ENCODE measurements around the gene ZRANB3. TPM values are rescaled to one million over a fixed set of nuclear protein-coding genes. Genes with fewer than 3 reads are reported as not detected.
A peak's percentile ranks its signal among the peaks of the same experiment; 100 is the strongest.

Gene ZRANB3
- total RNA-seq, 1 experiment from 2014 or later: 10.4 TPM

DNA sequence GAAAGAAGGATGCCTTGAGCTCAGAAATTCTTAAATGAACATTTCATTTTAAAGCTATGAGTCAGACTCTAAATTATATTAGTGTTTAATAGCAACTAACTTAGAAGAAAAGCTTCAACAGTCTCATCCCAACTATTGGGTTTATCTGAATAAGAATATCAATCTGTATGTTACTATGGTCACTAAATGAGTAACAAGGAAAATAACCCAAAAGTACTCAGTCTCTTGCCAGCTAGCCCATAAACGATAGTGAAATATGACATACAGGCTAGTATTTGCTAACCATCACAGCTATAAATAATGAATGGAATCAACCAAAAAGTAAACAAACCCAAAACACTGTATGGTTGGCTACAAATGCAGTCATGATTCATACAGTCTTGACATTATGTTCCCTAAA, 304.1 kb downstream of the ZRANB3 start:
- Histone ChIP-seq H3K4me3 (ENCODE audit: insufficient read depth, low read depth, low read length) (no peak overlapping the region), H3K27me3 (ENCODE audit: control insufficient read depth, insufficient read depth, low read length) (no peaks in the 10 kb centered on the region), H3K36me3 (replicated peaks; ENCODE audit: control insufficient read depth, insufficient read depth, low read length) (no peaks in the 10 kb centered on the region)
- DNase-seq: no peak

DNA sequence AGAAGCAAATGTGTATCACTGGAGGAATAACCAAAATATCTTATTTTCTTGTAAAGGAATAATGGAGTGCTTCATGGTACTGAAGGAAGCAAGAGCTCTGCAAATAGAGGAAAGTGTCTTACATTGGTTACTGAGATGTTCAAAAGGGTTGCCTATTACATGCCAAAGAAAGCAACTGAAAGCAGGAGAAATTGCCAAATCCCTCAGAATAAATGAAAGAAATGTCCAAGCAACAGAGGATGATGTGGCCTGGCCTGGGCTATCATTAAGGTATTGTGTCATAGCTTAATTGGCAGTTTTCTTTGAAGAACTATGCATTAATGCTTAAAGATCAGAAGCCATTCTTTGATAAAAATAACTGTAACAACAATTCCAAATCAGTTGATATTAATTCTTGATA, 305.2 kb downstream of the ZRANB3 start:
- Histone ChIP-seq H3K27me3 (ENCODE audit: control insufficient read depth, insufficient read depth, low read length) (no peaks in the 10 kb centered on the region), H3K36me3 (replicated peaks; ENCODE audit: control insufficient read depth, insufficient read depth, low read length) (no peaks in the 10 kb centered on the region), H3K4me3 (ENCODE audit: insufficient read depth, low read depth, low read length) (no peak overlapping the region)
- DNase-seq: no peak

DNA sequence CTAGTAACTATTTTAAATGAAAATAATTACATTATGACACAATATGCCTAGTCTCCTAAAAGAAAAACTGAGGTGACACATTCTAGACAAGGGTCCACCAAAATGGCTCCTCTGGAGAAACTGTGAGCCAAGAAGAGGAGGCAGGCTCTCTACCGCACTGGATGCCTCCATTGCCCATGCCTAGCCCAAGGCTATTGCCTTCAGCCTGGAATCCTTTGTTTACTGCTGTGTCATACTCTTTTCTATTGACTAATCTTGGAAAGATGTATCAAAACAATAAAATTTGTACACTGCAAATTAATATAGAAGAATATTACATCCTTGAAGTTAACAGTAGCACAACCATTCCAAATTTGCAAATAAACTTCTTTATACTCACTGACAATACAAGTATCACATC, 311.8 kb downstream of the ZRANB3 start:
- no peaks in the 10 kb centered on the region for H3K36me3 ChIP-seq (replicated peaks; ENCODE audit: control insufficient read depth, insufficient read depth, low read length)
- no peak overlapping the region for H3K4me3 ChIP-seq (ENCODE audit: insufficient read depth, low read depth, low read length)
- no peak for DNase-seq
- no peaks in the 10 kb centered on the region for H3K27me3 ChIP-seq (ENCODE audit: control insufficient read depth, insufficient read depth, low read length)

GRCh38 chr2:135218426-135218825, 312.6 kb downstream of the ZRANB3 start:
- Histone ChIP-seq H3K27me3 (ENCODE audit: control insufficient read depth, insufficient read depth, low read length) (no peaks in the 10 kb centered on the region), H3K4me3 (ENCODE audit: insufficient read depth, low read depth, low read length) (no peak overlapping the region), H3K36me3 (replicated peaks; ENCODE audit: control insufficient read depth, insufficient read depth, low read length) (no peaks in the 10 kb centered on the region)
- no peak for DNase-seq

- Histone ChIP-seq H3K27me3 (ENCODE audit: control insufficient read depth, insufficient read depth, low read length) (no peaks in the 10 kb centered on the region), H3K4me3 (ENCODE audit: insufficient read depth, low read depth, low read length) (no peak overlapping the region), H3K36me3 (replicated peaks; ENCODE audit: control insufficient read depth, insufficient read depth, low read length) (no peaks in the 10 kb centered on the region)
- DNase-seq: peak; percentile 17
Observed at GRCh38 chr2:135212757-135213156, 318.3 kb downstream of the ZRANB3 start.

- Histone ChIP-seq H3K27me3 (ENCODE audit: control insufficient read depth, insufficient read depth, low read length) (no peaks in the 10 kb centered on the region), H3K36me3 (replicated peaks; ENCODE audit: control insufficient read depth, insufficient read depth, low read length) (no peaks in the 10 kb centered on the region), H3K4me3 (ENCODE audit: insufficient read depth, low read depth, low read length) (no peak overlapping the region)
- no peak for DNase-seq
Observed at GRCh38 chr2:135208016-135208415, 323.0 kb downstream of the ZRANB3 start.

DNA sequence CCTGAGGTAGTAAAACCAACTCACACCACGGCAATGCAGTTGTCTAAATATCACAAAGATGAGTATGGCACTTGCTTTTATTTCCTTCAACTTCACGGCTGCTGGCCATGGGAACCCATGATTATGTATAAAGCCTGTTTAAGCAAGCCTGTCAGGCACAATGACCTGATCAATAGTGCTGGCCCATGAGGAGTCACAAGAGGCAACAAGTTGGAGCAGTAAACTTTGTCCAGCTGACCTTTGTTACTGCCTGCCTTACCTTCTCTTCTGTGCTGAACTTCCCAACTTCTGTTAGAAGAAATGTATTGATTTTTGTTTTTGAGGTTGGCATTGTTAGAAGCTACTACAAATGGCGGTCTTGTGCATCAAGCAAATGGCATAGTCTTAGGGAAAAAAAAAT, 327.1 kb downstream of the ZRANB3 start:
- DNase-seq: no peak
- Histone ChIP-seq H3K4me3 (ENCODE audit: insufficient read depth, low read depth, low read length) (no peak overlapping the region), H3K27me3 (ENCODE audit: control insufficient read depth, insufficient read depth, low read length) (no peaks in the 10 kb centered on the region), H3K36me3 (replicated peaks; ENCODE audit: control insufficient read depth, insufficient read depth, low read length) (no peaks in the 10 kb centered on the region)

DNA sequence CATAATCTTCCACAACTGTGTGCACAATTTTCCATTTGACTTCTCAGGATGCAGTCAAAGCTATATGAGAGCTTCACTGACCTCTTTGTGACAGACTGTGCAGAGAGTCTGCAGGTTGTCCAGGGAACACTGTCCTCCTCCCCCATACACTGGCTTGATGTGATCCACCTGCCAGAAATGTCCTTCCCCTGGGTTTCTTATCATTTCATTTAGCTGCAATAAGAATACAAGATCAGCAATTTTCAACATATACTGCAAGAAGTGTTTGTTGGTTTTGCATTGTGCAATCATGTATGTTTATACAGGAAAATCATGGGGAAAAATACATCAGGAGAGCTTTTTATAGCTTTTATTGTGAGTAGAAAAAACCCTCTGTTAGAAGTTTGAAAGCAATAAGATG, 328.3 kb downstream of the ZRANB3 start:
- no peaks in the 10 kb centered on the region for H3K27me3 ChIP-seq (ENCODE audit: control insufficient read depth, insufficient read depth, low read length)
- no peak overlapping the region for H3K4me3 ChIP-seq (ENCODE audit: insufficient read depth, low read depth, low read length)
- no peaks in the 10 kb centered on the region for H3K36me3 ChIP-seq (replicated peaks; ENCODE audit: control insufficient read depth, insufficient read depth, low read length)
- DNase-seq: no peak

DNA sequence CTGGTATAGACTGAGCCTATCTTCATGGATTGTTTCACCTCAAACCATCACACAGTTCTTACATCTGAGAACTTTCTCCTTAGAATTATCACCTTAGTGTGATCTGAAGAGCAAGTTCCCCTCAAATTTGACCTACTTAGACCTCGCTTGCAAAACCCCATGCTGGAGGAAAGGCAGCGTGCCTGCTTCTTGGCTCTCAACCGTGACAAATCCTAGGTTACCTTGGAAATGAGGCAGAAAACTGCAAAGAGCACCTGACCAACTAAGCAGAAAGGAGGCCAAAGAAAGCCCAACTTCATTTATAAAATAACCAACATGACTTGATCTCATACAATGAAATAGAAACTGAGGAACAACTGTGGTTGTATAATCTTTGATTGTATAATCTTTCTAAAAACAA, 332.5 kb downstream of the ZRANB3 start:
- Histone ChIP-seq H3K36me3 (replicated peaks; ENCODE audit: control insufficient read depth, insufficient read depth, low read length) (no peaks in the 10 kb centered on the region), H3K4me3 (ENCODE audit: insufficient read depth, low read depth, low read length) (no peak overlapping the region), H3K27me3 (ENCODE audit: control insufficient read depth, insufficient read depth, low read length) (no peaks in the 10 kb centered on the region)
- DNase-seq: no peak

- no peak for DNase-seq
- H3K36me3 ChIP-seq (replicated peaks; ENCODE audit: control insufficient read depth, insufficient read depth, low read length): no peaks in the 10 kb centered on the region
- no peak overlapping the region for H3K4me3 ChIP-seq (ENCODE audit: insufficient read depth, low read depth, low read length)
- H3K27me3 ChIP-seq (ENCODE audit: control insufficient read depth, insufficient read depth, low read length): no peaks in the 10 kb centered on the region
Observed at GRCh38 chr2:135190799-135191198, 340.2 kb downstream of the ZRANB3 start.

DNA sequence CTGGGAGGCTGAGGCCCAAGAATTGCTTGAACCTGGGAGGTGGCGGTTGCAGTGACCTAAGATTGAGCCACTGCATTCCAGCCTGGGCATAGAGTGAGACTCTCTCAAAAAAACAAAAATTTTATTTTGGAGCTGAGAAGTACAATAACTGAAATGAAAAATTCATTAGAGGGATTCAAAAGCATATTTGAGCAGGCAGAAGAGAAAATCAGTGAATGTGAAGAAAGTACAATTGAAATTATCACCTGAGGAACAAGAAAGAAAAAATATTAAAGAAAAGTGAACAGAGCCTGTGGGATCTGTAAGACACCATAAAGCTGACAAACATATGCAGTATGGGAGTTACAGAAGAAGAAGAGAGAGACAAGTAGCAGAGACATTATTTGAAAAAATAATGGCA, 341.9 kb downstream of the ZRANB3 start:
- no peak overlapping the region for H3K4me3 ChIP-seq (ENCODE audit: insufficient read depth, low read depth, low read length)
- H3K27me3 ChIP-seq (ENCODE audit: control insufficient read depth, insufficient read depth, low read length): no peaks in the 10 kb centered on the region
- H3K36me3 ChIP-seq (replicated peaks; ENCODE audit: control insufficient read depth, insufficient read depth, low read length): no peaks in the 10 kb centered on the region
- DNase-seq: no peak

GRCh38 chr2:135187270-135187669, 343.7 kb downstream of the ZRANB3 start:
- Histone ChIP-seq H3K27me3 (ENCODE audit: control insufficient read depth, insufficient read depth, low read length) (no peaks in the 10 kb centered on the region), H3K36me3 (replicated peaks; ENCODE audit: control insufficient read depth, insufficient read depth, low read length) (no peaks in the 10 kb centered on the region), H3K4me3 (ENCODE audit: insufficient read depth, low read depth, low read length) (no peak overlapping the region)
- no peak for DNase-seq

DNA sequence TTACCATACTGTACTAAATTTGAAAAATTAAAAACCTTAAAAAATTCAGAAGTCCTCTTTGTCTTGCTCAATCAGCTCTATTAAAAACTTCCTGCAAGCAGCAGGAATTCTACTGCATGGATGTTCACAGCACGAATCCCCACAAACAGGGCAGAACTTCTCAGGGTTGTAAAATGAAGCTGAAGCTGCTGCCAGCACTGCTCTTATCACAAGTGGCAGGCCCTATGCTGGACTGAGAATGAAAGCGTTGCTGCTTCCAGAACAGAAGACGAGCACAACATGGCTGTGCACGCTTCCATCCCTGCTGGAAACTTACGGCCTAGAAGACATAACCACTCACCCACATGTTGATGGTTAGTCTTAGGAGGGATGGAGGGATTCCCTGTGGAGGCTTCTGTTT, 345.0 kb downstream of the ZRANB3 start:
- DNase-seq: no peak
- no peaks in the 10 kb centered on the region for H3K36me3 ChIP-seq (replicated peaks; ENCODE audit: control insufficient read depth, insufficient read depth, low read length)
- no peaks in the 10 kb centered on the region for H3K27me3 ChIP-seq (ENCODE audit: control insufficient read depth, insufficient read depth, low read length)
- H3K4me3 ChIP-seq (ENCODE audit: insufficient read depth, low read depth, low read length): no peak overlapping the region

- Histone ChIP-seq H3K36me3 (replicated peaks; ENCODE audit: control insufficient read depth, insufficient read depth, low read length) (no peaks in the 10 kb centered on the region), H3K27me3 (ENCODE audit: control insufficient read depth, insufficient read depth, low read length) (no peaks in the 10 kb centered on the region), H3K4me3 (ENCODE audit: insufficient read depth, low read depth, low read length) (no peak overlapping the region)
- DNase-seq: no peak
Observed at GRCh38 chr2:135183822-135184221, 347.2 kb downstream of the ZRANB3 start.

DNA sequence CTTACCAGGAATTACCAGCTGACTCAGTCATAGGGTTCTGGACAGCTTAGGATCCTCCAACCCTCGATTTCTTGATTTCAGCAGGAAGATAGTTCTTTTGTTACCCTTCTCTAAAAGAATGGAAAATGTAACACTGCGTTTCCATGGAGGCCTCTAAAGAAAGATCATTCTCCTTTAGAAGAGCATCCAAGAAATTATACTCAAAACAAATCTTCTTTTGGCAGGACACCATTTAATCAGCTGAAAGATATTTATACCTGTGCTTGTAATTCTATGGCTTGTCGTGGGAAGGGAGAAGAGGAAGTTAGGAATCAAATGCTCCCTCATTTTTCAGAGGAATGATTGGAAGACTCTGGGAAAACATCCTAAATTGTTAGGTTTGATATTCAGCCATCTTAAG, 348.4 kb downstream of the ZRANB3 start:
- Histone ChIP-seq H3K27me3 (ENCODE audit: control insufficient read depth, insufficient read depth, low read length) (no peaks in the 10 kb centered on the region), H3K4me3 (ENCODE audit: insufficient read depth, low read depth, low read length) (no peak overlapping the region), H3K36me3 (replicated peaks; ENCODE audit: control insufficient read depth, insufficient read depth, low read length) (no peaks in the 10 kb centered on the region)
- DNase-seq: no peak

DNA sequence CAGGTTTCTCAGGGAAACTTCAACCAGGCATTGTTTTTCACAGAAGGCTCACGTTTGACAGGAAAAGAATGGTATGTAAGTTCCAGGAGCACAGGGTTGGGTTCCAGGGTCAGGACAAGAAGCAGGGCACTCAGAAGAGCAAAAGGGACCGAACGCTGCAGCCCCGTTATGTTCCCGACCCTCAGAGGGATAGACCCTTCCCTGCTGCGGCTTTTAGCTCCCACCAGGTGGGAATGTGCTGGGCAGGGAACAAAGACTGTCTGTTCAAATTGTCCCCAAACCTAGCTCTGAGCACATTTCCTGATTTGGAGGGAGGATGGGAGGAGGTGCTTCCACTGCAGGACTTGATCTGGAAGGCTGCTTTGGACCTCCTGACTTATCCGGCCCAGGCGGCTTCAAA, 348.8 kb downstream of the ZRANB3 start:
- DNase-seq: peak; percentile 37
- H3K36me3 ChIP-seq (replicated peaks; ENCODE audit: control insufficient read depth, insufficient read depth, low read length): no peaks in the 10 kb centered on the region
- no peaks in the 10 kb centered on the region for H3K27me3 ChIP-seq (ENCODE audit: control insufficient read depth, insufficient read depth, low read length)
- no peak overlapping the region for H3K4me3 ChIP-seq (ENCODE audit: insufficient read depth, low read depth, low read length)

All from H7 (cell line).